K562 (cell line): ENCODE measurements around the gene HERC5. TPM values are rescaled to one million over a fixed set of nuclear protein-coding genes. Genes with fewer than 3 reads are reported as not detected.

Experiments
- ATAC-seq: fragments of 200-7000 bp; cut with Tn5 transposase; 3 replicates; pipeline ENCODE4 v1.9.1; 2020; ENCODE audit warnings: moderate library complexity
- BruUV-seq: library from RNA; stranded (reverse); fragments of 400-500 nt; replicated peaks from 2 replicates; lab custom pipeline; 2021; lab: Mats Ljungman, UMichigan
- CTCF ChIA-PET: fragments of 300-600 bp; formaldehyde crosslinking; extraction: SDS; loops from one replicate; lab custom pipeline; 2021; ENCODE audit warnings: low intra/inter-chr PET ratio; lab: Yijun Ruan, JAX
- POLR2A ChIA-PET: fragments of 300-600, 350-650 bp; sonication (Branson Sonifier 250); formaldehyde crosslinking; extraction: SDS; loops from one replicate; lab custom pipeline; 2021; ENCODE audit warnings: antibody characterized with exemption, inconsistent platforms; lab: Yijun Ruan, JAX
- DNase-seq, 4 experiments: peaks; one replicate each; pipeline versions ENCODE4 v3.0.0 to v3.0.0-alpha.2; 2011 to 2018; ENCODE audit warnings: low spot score in 3 of 4, mixed read lengths in 3 of 4; ENCODE audit errors: extremely low read depth in 1 of 4
- FAIRE-seq: peaks from 2 replicates; lab custom pipeline; 2011; peaks lifted over from hg19 to GRCh38; lab: Jason Lieb, UNC
- H2AFZ ChIP-seq: 2 replicates; pipeline ENCODE4 v1.6.0; 2011; ENCODE audit warnings: low read depth, low read length, control low read depth, inconsistent platforms
- H3K27ac ChIP-seq: fragments of 200-600 bp; 3 replicates; pipeline ENCODE4 v1.8.0; 2011; ENCODE audit warnings: low read depth, mild to moderate bottlenecking, control low read depth, inconsistent platforms, low read length, moderate library complexity, mixed read lengths; ENCODE audit errors: extremely low read depth
- H3K27me3 ChIP-seq, 2 experiments: fragments of 300-600 bp in 1 of 2; 2 replicates in 1 of 2; 3 replicates in 1 of 2; pipeline versions ENCODE4 v1.6.0 to v1.8.0; 2011; ENCODE audit warnings: inconsistent platforms in 2 of 2, low read length in 2 of 2, mild to moderate bottlenecking in 1 of 2, mixed read lengths in 1 of 2, moderate library complexity in 1 of 2; ENCODE audit not compliant: control insufficient read depth in 2 of 2, insufficient read depth in 2 of 2
- H3K36me3 ChIP-seq: fragments of 300-600 bp; 3 replicates; pipeline ENCODE4 v1.8.0; 2011; ENCODE audit warnings: mild to moderate bottlenecking, low read length, inconsistent platforms; ENCODE audit not compliant: control insufficient read depth, insufficient read depth
- H3K4me1 ChIP-seq, 2 experiments: fragments of 200-600 bp in 1 of 2; replicated peaks in 1 of 2; 2 replicates in 1 of 2; 3 replicates in 1 of 2; pipeline versions ENCODE4 v1.5.1 to v1.8.0; 2011; ENCODE audit warnings: inconsistent platforms in 2 of 2, low read length in 2 of 2, mild to moderate bottlenecking in 1 of 2, mixed read lengths in 1 of 2, moderate library complexity in 1 of 2; ENCODE audit not compliant: control insufficient read depth in 2 of 2, insufficient read depth in 2 of 2
- H3K4me2 ChIP-seq: 2 replicates; pipeline ENCODE4 v1.6.1; 2011; ENCODE audit warnings: low read length, control low read depth, inconsistent platforms, mixed read lengths; ENCODE audit not compliant: insufficient read depth
- H3K4me3 ChIP-seq: fragments of 200-600 bp; sonication (generic), shearing (Covaris generic); 2 replicates; pipeline ENCODE4 v1.5.1; 2016; ENCODE audit warnings: control low read depth, inconsistent platforms
- H3K79me2 ChIP-seq: fragments of 200-600 bp; 3 replicates; pipeline ENCODE4 v1.8.0; 2011; ENCODE audit warnings: low read length, inconsistent platforms; ENCODE audit not compliant: control insufficient read depth, insufficient read depth
- H3K9ac ChIP-seq, 2 experiments: 2 replicates each; pipeline versions ENCODE4 v1.6.0 to v1.6.1; 2011; ENCODE audit warnings: low read depth in 2 of 2, low read length in 2 of 2, control low read depth in 1 of 2, inconsistent platforms in 1 of 2, mild to moderate bottlenecking in 1 of 2, mixed read lengths in 1 of 2; ENCODE audit not compliant: insufficient read depth in 1 of 2
- H3K9me1 ChIP-seq: one replicate; pipeline ENCODE4 v1.6.0; 2011; ENCODE audit warnings: inconsistent platforms, mild to moderate bottlenecking, low read length, moderate library complexity; ENCODE audit not compliant: control insufficient read depth, insufficient read depth
- H3K9me3 ChIP-seq: replicated peaks from 2 replicates; pipeline ENCODE4 v1.5.1; 2011; ENCODE audit warnings: low read depth, low read length, inconsistent platforms; ENCODE audit not compliant: control insufficient read depth, insufficient read depth
- H4K20me1 ChIP-seq: replicated peaks from 2 replicates; pipeline ENCODE4 v1.6.1; 2011; ENCODE audit warnings: low read length, inconsistent platforms, mixed read lengths; ENCODE audit not compliant: control insufficient read depth, insufficient read depth
- CTCF ChIP-seq, 3 experiments: IDR thresholded peaks in 2 of 3; conservative IDR thresholded peaks in 1 of 3; 2 replicates each; pipeline ENCODE4 v1.5.1; 2011 to 2012; ENCODE audit warnings: low read length in 3 of 3, mild to moderate bottlenecking in 3 of 3, control low read depth in 2 of 3, improper control_type of control experiment in 1 of 3, inconsistent platforms in 1 of 3, low read depth in 1 of 3, mixed read lengths in 1 of 3, moderate library complexity in 1 of 3; ENCODE audit not compliant: insufficient read depth in 2 of 3
- MEF2D ChIP-seq: conservative IDR thresholded peaks from 2 replicates; pipeline ENCODE4 v1.6.1; 2016; ENCODE audit warnings: low read depth, missing genetic modification characterization, missing compliant biosample characterization
- NONO ChIP-seq, 2 experiments: fragments of 200-400 bp in 1 of 2; fragments of 450-650 bp in 1 of 2; formaldehyde crosslinking in 1 of 2; IDR thresholded peaks; 2 replicates each; pipeline ENCODE4 v1.6.1; 2017; ENCODE audit warnings: low read depth in 2 of 2, mild to moderate bottlenecking in 2 of 2, moderate library complexity in 2 of 2, low read length in 1 of 2
- PTBP1 ChIP-seq: fragments of 200-400 bp; formaldehyde crosslinking; IDR thresholded peaks from 2 replicates; pipeline ENCODE4 v1.6.1; 2017; ENCODE audit warnings: low read depth, low read length
- USF1 ChIP-seq: sonication (generic); formaldehyde crosslinking; IDR thresholded peaks from 2 replicates; pipeline ENCODE4 v1.9.0; 2022; ENCODE audit warnings: mild to moderate bottlenecking, missing genetic modification reagents
- ZNF518B ChIP-seq: fragments of 250-450 bp; sonication (Bioruptor Pico); IDR thresholded peaks from 2 replicates; pipeline ENCODE4 v1.5.0; 2021; ENCODE audit warnings: mild to moderate bottlenecking, moderate library complexity
- ZSCAN32 ChIP-seq: fragments of 450-650 bp; formaldehyde crosslinking; IDR thresholded peaks from 2 replicates; pipeline ENCODE4 v1.4.0; 2020; ENCODE audit warnings: mild to moderate bottlenecking, moderate library complexity
- WGBS: fragments of 100-300 bp; shearing (Covaris generic); methylation state at CpG from one replicate; pipeline ENCODE4 v1.1.6; 2016; ENCODE audit warnings: low coverage, mixed read lengths; ENCODE audit not compliant: insufficient coverage; ENCODE audit errors: missing lambda C conversion rate; 5-methylcytosine and 5-hydroxymethylcytosine counted together
- in situ Hi-C: fragments of 300-500 bp; cut with MboI; formaldehyde crosslinking; loops from 4 replicates; pipeline ENCODE4 v1.15.0; 2018; ENCODE audit warnings: inconsistent platforms, mixed read lengths
- intact Hi-C: fragments of 100-400 bp; cut with micrococcal nuclease; formaldehyde crosslinking; loops from 2 replicates; pipeline ENCODE4 v1.14.2; 2022
- polyA plus RNA-seq, 8 experiments: library from polyadenylated mRNA; depleted of rRNA in 4 of 8; stranded (reverse) in 5 of 8; unstranded in 3 of 8; fragments of >200 nt; fragmentation: Nextera tagmentation in 2 of 8; fragmentation: Illumina TruSeq in 1 of 8; extraction: Ambion mirVana in 2 of 8; extraction: Trizol in 1 of 8; gene quantifications; 2 replicates each; pipeline versions ENCODE4 v1.2.1 to v1.2.3, GENCODE V29; 2011 to 2014; ENCODE audit warnings: inconsistent platforms in 1 of 8, missing spikeins in 1 of 8
- total RNA-seq, 7 experiments: library from RNA; depleted of rRNA in 6 of 7; stranded (reverse); fragments of >200 nt in 6 of 7; fragmentation: Illumina TruSeq in 2 of 7; extraction: Trizol in 2 of 7; gene quantifications; 2 replicates each; pipeline versions ENCODE4 v1.2.1 to v1.2.3, GENCODE V29; 2011 to 2021; ENCODE audit warnings: low replicate concordance in 1 of 7

Gene HERC5
- total and polyA plus RNA-seq, 9 of the 15 experiments (the other 6 are each of a cell fraction or from before 2014, with no cell fraction given), result 0.18 TPM; not detected in 8

- TF ChIP-seq NONO (IDR thresholded peaks at IDR 0.05; ENCODE audit: low read depth in 2 of 2, low read length in 1 of 2) (no peak), CTCF (IDR thresholded peaks at IDR 0.05 in 2 of 3, conservative IDR thresholded peaks at IDR 0.05 in 1 of 3; ENCODE audit: insufficient read depth in 2 of 3, low read depth in 1 of 3, low read length in 3 of 3) (peak in 1 of 3 experiments; percentile 40; a peak in 2 of 6 replicates)
- TF ChIP-seq, all 486 proteins: peak for 1
- ChIA-PET POLR2A (no interaction called here), CTCF (no interaction called here)
- Histone ChIP-seq H2AFZ (no peak overlapping the region), H3K9me3 (no peaks in the 10 kb centered on the region), H3K4me3 (no peak overlapping the region), H3K27ac (no peak overlapping the region), H3K79me2 (no peaks in the 10 kb centered on the region), H3K27me3 (peaks cover 0 to 2% of the 10 kb centered on the region in 2 experiments; a peak in 2 of 5 replicates), H3K9me1 (no peaks in the 10 kb centered on the region), H3K36me3 (no peaks in the 10 kb centered on the region), H4K20me1 (no peaks in the 10 kb centered on the region), H3K9ac (no peak overlapping the region), H3K4me1 (no peaks in the 10 kb centered on the region), H3K4me2 (no peak overlapping the region)
- ATAC-seq (no peak), DNase-seq (peak in 1 of 4 experiments; percentile 4), FAIRE-seq (no peak)
- in situ Hi-C loops (no loop called here), intact Hi-C loops (no loop called here)
- no TSS peak for BruUV-seq
- 3% methylated on average over 2 of the region's 2 CpGs for WGBS
Measured at GRCh38 chr4:88409206-88409605, 47.7 kb upstream of the HERC5 start.

GRCh38 chr4:88409789-88410188 lies 47.1 kb upstream of the HERC5 start:
- ChIA-PET CTCF (no interaction called here), POLR2A (no interaction called here)
- no peaks in the 10 kb centered on the region; a peak in 2 of 5 replicates for H3K27me3 ChIP-seq
- WGBS, result 0% methylated on average over 1 of the region's 1 CpG
- FAIRE-seq (no peak), ATAC-seq (no peak), DNase-seq (no peak)
- no peaks in the 10 kb centered on the region for H4K20me1 ChIP-seq
- H3K4me3 ChIP-seq, result no peak overlapping the region
- no peak overlapping the region for H3K9ac ChIP-seq
- in situ Hi-C loops, result no loop called here
- no TSS peak for BruUV-seq
- H3K36me3 ChIP-seq, result no peaks in the 10 kb centered on the region
- H3K27ac ChIP-seq, result no peak overlapping the region
- no peaks in the 10 kb centered on the region for H3K4me1 ChIP-seq
- no peak overlapping the region for H3K4me2 ChIP-seq
- no peaks in the 10 kb centered on the region for H3K9me3 ChIP-seq
- no peaks in the 10 kb centered on the region for H3K79me2 ChIP-seq
- no peaks in the 10 kb centered on the region for H3K9me1 ChIP-seq
- H2AFZ ChIP-seq, result no peak overlapping the region
- intact Hi-C loops, result no loop called here
- TF ChIP-seq ZNF518B (CRISPR knock-in tag) (no peak), USF1 (CRISPR knock-in tag) (no peak), MEF2D (tag) (no peak), PTBP1 (no peak), ZSCAN32 (CRISPR knock-in tag) (no peak)
